Endothelial cell of umbilical vein (primary cell): ENCODE measurements around the gene ZNF678. TPM values are rescaled to one million over a fixed set of nuclear protein-coding genes. Genes with fewer than 3 reads are reported as not detected.

Source experiments
- BruUV-seq: library from RNA; stranded (reverse); fragments of 400-500 nt; replicated peaks from 2 replicates; lab custom pipeline; 2021; lab: Mats Ljungman, UMichigan
- CTCF ChIA-PET: fragments of 300-600, 350-600 bp; sonication (Branson Sonifier 250); formaldehyde crosslinking; loops from one replicate; lab custom pipeline; 2021; ENCODE audit warnings: antibody characterized with exemption, inconsistent platforms; lab: Charles Lee
- POLR2A ChIA-PET: fragments of 300-600, 350-600 bp; sonication (Branson Sonifier 250); formaldehyde crosslinking; loops from one replicate; lab custom pipeline; 2021; ENCODE audit warnings: antibody characterized with exemption, inconsistent platforms; lab: Charles Lee
- DNase-seq: peaks from one replicate; pipeline ENCODE4 v3.0.0-alpha.2; 2011; ENCODE audit warnings: low read depth, low spot score
- FAIRE-seq: peaks from 2 replicates; lab custom pipeline; 2011; peaks lifted over from hg19 to GRCh38; lab: Jason Lieb, UNC
- H2AFZ ChIP-seq: 2 replicates; pipeline ENCODE4 v1.6.0; 2012; ENCODE audit warnings: low read depth, low read length, control low read depth, inconsistent platforms
- H3K27ac ChIP-seq: 2 replicates; pipeline ENCODE4 v1.5.1; 2011; ENCODE audit warnings: low read depth, mild to moderate bottlenecking, control low read depth, low read length, moderate library complexity; ENCODE audit not compliant: insufficient read depth
- H3K27me3 ChIP-seq, 2 experiments: 2 replicates each; pipeline versions ENCODE4 v1.6.0 to v1.6.1; 2011; ENCODE audit warnings: low read length in 2 of 2, mixed read lengths in 1 of 2; ENCODE audit not compliant: control insufficient read depth in 2 of 2, insufficient read depth in 2 of 2
- H3K36me3 ChIP-seq, 2 experiments: 2 replicates in 1 of 2; 3 replicates in 1 of 2; pipeline ENCODE4 v1.5.1; 2011; ENCODE audit warnings: low read length in 2 of 2, mild to moderate bottlenecking in 1 of 2, moderate library complexity in 1 of 2; ENCODE audit not compliant: control insufficient read depth in 2 of 2, insufficient read depth in 2 of 2; ENCODE audit errors: extremely low read depth in 1 of 2
- H3K4me1 ChIP-seq: 3 replicates; pipeline ENCODE4 v1.5.1; 2011; ENCODE audit warnings: mild to moderate bottlenecking, low read length; ENCODE audit not compliant: control insufficient read depth, insufficient read depth; ENCODE audit errors: extremely low read depth
- H3K4me2 ChIP-seq: 2 replicates; pipeline ENCODE4 v1.6.1; 2011; ENCODE audit warnings: low read length, control low read depth, mixed read lengths; ENCODE audit not compliant: insufficient read depth
- H3K4me3 ChIP-seq, 3 experiments: fragments of 200-600 bp in 1 of 3; sonication (generic), shearing (Covaris generic) in 1 of 3; replicated peaks in 1 of 3; 2 replicates each; pipeline ENCODE4 v1.5.1; 2011 to 2016; ENCODE audit warnings: control low read depth in 3 of 3, low read length in 3 of 3, mild to moderate bottlenecking in 2 of 3, inconsistent platforms in 1 of 3, low read depth in 1 of 3, moderate library complexity in 1 of 3; ENCODE audit not compliant: insufficient read depth in 1 of 3
- H3K79me2 ChIP-seq: 2 replicates; pipeline ENCODE4 v1.6.0; 2012; ENCODE audit warnings: low read length, inconsistent platforms; ENCODE audit not compliant: control insufficient read depth, insufficient read depth
- H3K9ac ChIP-seq: replicated peaks from 2 replicates; pipeline ENCODE3; 2011; ENCODE audit warnings: low read length, control low read depth; ENCODE audit not compliant: insufficient read depth; ENCODE audit errors: extremely low read depth
- H3K9me1 ChIP-seq: replicated peaks from 3 replicates; pipeline ENCODE4 v1.6.0; 2011; ENCODE audit warnings: mild to moderate bottlenecking, low read length; ENCODE audit not compliant: control insufficient read depth, insufficient read depth; ENCODE audit errors: extremely low read depth
- H3K9me3 ChIP-seq: replicated peaks from 2 replicates; pipeline ENCODE4 v1.5.1; 2012; ENCODE audit warnings: low read length, inconsistent platforms; ENCODE audit not compliant: control insufficient read depth, insufficient read depth
- H4K20me1 ChIP-seq: replicated peaks from 2 replicates; pipeline ENCODE3; 2011; ENCODE audit warnings: mild to moderate bottlenecking, low read length; ENCODE audit not compliant: control insufficient read depth, insufficient read depth; ENCODE audit errors: extremely low read depth
- EZH2 ChIP-seq: IDR thresholded peaks from 2 replicates; pipeline ENCODE4 v1.6.1; 2012; ENCODE audit warnings: borderline replicate concordance, low read depth, mild to moderate bottlenecking, moderate library complexity, low read length, inconsistent platforms; ENCODE audit not compliant: severe bottlenecking
- FOS ChIP-seq: IDR thresholded peaks from 2 replicates; pipeline ENCODE4 v1.6.1; 2011; ENCODE audit warnings: mild to moderate bottlenecking, low read length, moderate library complexity, borderline replicate concordance; ENCODE audit not compliant: insufficient read depth
- GATA2 ChIP-seq: IDR thresholded peaks from 2 replicates; pipeline ENCODE4 v1.7.0; 2011; ENCODE audit warnings: low read depth, mild to moderate bottlenecking, moderate library complexity, mixed read lengths, low read length; ENCODE audit not compliant: insufficient read length, insufficient read depth
- JUN ChIP-seq: IDR thresholded peaks from 2 replicates; pipeline ENCODE4 v1.6.1; 2011; ENCODE audit warnings: borderline replicate concordance, low read depth; ENCODE audit not compliant: insufficient read length, insufficient read depth
- MYC ChIP-seq: IDR thresholded peaks from one replicate; pipeline ENCODE4 v1.6.1; 2011; ENCODE audit warnings: mild to moderate bottlenecking, low read depth, low read length
- POLR2A ChIP-seq: IDR thresholded peaks from 2 replicates; pipeline ENCODE4 v1.6.1; 2012; ENCODE audit warnings: low read depth, mild to moderate bottlenecking, control low read depth, low read length
- POLR2AphosphoS5 ChIP-seq: IDR thresholded peaks from 2 replicates; pipeline ENCODE4 v1.6.1; 2012; ENCODE audit warnings: low read depth, mild to moderate bottlenecking, control low read depth, low read length, moderate library complexity; ENCODE audit not compliant: insufficient read depth
- dilution Hi-C: fragments of 300-500 bp; cut with MboI; formaldehyde crosslinking; loops from one replicate; pipeline ENCODE4 v1.15.0; 2019; ENCODE audit warnings: low sequenced_read_pairs; ENCODE audit not compliant: extremely low pct_ligation_motif_present
- intact Hi-C: fragments of 100-400 bp; cut with micrococcal nuclease; formaldehyde crosslinking; loops from one replicate; pipeline ENCODE4 v1.10.0; 2022
- polyA plus RNA-seq, 4 experiments: library from polyadenylated mRNA; depleted of rRNA in 3 of 4; stranded (reverse) in 3 of 4; unstranded in 1 of 4; fragments of >200 nt; gene quantifications; 2 replicates each; pipeline versions ENCODE4 v1.2.1 to v1.2.3, GENCODE V29; 2011 to 2012; ENCODE audit warnings: missing spikeins in 1 of 4
- total RNA-seq: library from RNA; stranded (reverse); gene quantifications from 2 replicates; pipeline ENCODE4 v1.2.3, GENCODE V29; 2021
- TF ChIP-seq, protein P1 (sequence below), 2 donors: IDR thresholded peaks; 1 replicate in 1 of 2; 2 replicates in 1 of 2; pipeline ENCODE4 v1.5.1; 2011; ENCODE audit warnings: low read length in 2 of 2, mild to moderate bottlenecking in 2 of 2, moderate library complexity in 2 of 2, control low read depth in 1 of 2, inconsistent platforms in 1 of 2, low read depth in 1 of 2; ENCODE audit not compliant: insufficient read depth in 1 of 2; ENCODE audit errors: extremely low read depth in 1 of 2
- TF ChIP-seq, protein P2 (sequence below): IDR thresholded peaks from 2 replicates; pipeline ENCODE4 v1.6.1; 2011; ENCODE audit not compliant: insufficient read depth, insufficient read length

The ZNF678 gene
- total and polyA plus RNA-seq, 2 donors (not counting 3 experiments of a cell fraction or from before 2014, with no cell fraction given): 2.1 to 7.7 TPM

DNA sequence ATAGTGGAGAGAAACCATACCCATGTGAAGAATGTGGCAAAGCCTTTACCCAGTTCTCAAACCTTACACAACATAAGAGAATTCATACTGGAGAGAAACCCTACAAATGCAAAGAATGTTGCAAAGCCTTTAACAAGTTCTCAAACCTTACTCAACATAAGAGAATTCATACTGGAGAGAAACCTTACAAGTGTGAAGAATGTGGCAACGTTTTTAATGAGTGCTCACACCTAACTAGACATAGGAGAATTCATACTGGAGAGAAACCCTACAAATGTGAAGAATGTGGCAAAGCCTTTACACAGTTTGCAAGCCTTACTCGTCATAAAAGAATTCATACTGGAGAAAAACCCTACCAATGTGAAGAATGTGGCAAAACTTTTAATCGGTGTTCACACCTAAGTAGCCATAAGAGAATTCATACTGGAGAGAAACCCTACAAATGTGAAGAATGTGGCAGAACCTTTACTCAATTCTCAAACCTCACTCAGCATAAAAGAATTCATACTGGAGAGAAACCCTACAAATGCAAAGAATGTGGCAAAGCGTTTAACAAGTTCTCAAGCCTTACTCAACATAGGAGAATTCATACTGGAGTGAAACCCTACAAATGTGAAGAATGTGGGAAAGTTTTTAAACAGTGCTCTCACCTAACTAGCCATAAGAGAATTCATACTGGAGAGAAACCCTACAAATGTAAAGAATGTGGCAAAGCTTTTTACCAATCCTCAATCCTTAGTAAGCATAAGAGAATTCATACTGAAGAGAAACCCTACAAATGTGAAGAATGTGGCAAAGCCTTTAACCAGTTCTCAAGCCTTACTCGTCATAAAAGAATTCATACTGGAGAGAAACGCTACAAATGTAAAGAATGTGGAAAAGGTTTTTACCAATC, 91.7 kb downstream of the ZNF678 start:
- Histone ChIP-seq H3K79me2 (no peaks in the 10 kb centered on the region), H4K20me1 (no peaks in the 10 kb centered on the region), H3K27me3 (no peaks in the 10 kb centered on the region), H3K4me3 (no peak overlapping the region), H3K4me2 (no peak overlapping the region), H3K36me3 (peaks cover 2 to 4% of the 10 kb centered on the region in 2 experiments), H3K9ac (no peak overlapping the region), H3K27ac (no peak overlapping the region), H3K9me1 (no peaks in the 10 kb centered on the region), H2AFZ (no peak overlapping the region), H3K9me3 (peaks cover 34% of the 10 kb centered on the region), H3K4me1 (no peaks in the 10 kb centered on the region)
- TF ChIP-seq, protein P1, sequence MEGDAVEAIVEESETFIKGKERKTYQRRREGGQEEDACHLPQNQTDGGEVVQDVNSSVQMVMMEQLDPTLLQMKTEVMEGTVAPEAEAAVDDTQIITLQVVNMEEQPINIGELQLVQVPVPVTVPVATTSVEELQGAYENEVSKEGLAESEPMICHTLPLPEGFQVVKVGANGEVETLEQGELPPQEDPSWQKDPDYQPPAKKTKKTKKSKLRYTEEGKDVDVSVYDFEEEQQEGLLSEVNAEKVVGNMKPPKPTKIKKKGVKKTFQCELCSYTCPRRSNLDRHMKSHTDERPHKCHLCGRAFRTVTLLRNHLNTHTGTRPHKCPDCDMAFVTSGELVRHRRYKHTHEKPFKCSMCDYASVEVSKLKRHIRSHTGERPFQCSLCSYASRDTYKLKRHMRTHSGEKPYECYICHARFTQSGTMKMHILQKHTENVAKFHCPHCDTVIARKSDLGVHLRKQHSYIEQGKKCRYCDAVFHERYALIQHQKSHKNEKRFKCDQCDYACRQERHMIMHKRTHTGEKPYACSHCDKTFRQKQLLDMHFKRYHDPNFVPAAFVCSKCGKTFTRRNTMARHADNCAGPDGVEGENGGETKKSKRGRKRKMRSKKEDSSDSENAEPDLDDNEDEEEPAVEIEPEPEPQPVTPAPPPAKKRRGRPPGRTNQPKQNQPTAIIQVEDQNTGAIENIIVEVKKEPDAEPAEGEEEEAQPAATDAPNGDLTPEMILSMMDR (IDR thresholded peaks at IDR 0.05; ENCODE audit: extremely low read depth in 1 of 2, insufficient read depth in 1 of 2, low read depth in 1 of 2, low read length in 2 of 2): no peak
- no peak for TF ChIP-seq MYC
- TF ChIP-seq GATA2: no peak
- TF ChIP-seq, protein P2, sequence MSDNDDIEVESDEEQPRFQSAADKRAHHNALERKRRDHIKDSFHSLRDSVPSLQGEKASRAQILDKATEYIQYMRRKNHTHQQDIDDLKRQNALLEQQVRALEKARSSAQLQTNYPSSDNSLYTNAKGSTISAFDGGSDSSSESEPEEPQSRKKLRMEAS: no peak
- no peak for TF ChIP-seq EZH2
- TF ChIP-seq JUN: no peak
- no peak for TF ChIP-seq FOS
- TF ChIP-seq POLR2A: no peak
- TF ChIP-seq POLR2AphosphoS5: no peak
- dilution Hi-C loops (no loop called here), intact Hi-C loops (no loop called here)
- DNase-seq (peak; percentile 2), FAIRE-seq (no peak)
- CTCF ChIA-PET: no interaction called here
- BruUV-seq: no TSS peak
- POLR2A ChIA-PET: no interaction called here
